Muscle layer of colon (tissue), 2 donors: ENCODE measurements around the gene COPS9.

Experiments used
- H3K27ac ChIP-seq: one replicate; pipeline ENCODE4 v1.7.0; 2013; ENCODE audit warnings: low read depth, mild to moderate bottlenecking, low read length, moderate library complexity
- H3K27me3 ChIP-seq, 2 donors: one replicate each; pipeline ENCODE4 v1.7.0; 2013; ENCODE audit warnings: low read length in 2 of 2, mild to moderate bottlenecking in 2 of 2; ENCODE audit not compliant: insufficient read depth in 2 of 2, control insufficient read depth in 1 of 2
- H3K36me3 ChIP-seq: one replicate; pipeline ENCODE4 v1.7.0; 2013; ENCODE audit warnings: mild to moderate bottlenecking, low read length; ENCODE audit not compliant: insufficient read depth
- H3K4me1 ChIP-seq: one replicate; pipeline ENCODE4 v1.7.0; 2013; ENCODE audit warnings: mild to moderate bottlenecking, low read length; ENCODE audit not compliant: insufficient read depth
- H3K4me3 ChIP-seq, 2 donors: one replicate each; pipeline ENCODE4 v1.7.0; 2013; ENCODE audit warnings: low read length in 2 of 2, low read depth in 1 of 2, mild to moderate bottlenecking in 1 of 2, moderate library complexity in 1 of 2
- H3K9ac ChIP-seq: one replicate; pipeline ENCODE4 v1.7.0; 2013; ENCODE audit warnings: low read length
- H3K9me3 ChIP-seq: one replicate; pipeline ENCODE4 v1.7.0; 2013; ENCODE audit warnings: mild to moderate bottlenecking, low read length
- donor health status: abdominal sarcoma.
- donor health status: Adenocarcinoma of cecum.

Gene COPS9

DNA sequence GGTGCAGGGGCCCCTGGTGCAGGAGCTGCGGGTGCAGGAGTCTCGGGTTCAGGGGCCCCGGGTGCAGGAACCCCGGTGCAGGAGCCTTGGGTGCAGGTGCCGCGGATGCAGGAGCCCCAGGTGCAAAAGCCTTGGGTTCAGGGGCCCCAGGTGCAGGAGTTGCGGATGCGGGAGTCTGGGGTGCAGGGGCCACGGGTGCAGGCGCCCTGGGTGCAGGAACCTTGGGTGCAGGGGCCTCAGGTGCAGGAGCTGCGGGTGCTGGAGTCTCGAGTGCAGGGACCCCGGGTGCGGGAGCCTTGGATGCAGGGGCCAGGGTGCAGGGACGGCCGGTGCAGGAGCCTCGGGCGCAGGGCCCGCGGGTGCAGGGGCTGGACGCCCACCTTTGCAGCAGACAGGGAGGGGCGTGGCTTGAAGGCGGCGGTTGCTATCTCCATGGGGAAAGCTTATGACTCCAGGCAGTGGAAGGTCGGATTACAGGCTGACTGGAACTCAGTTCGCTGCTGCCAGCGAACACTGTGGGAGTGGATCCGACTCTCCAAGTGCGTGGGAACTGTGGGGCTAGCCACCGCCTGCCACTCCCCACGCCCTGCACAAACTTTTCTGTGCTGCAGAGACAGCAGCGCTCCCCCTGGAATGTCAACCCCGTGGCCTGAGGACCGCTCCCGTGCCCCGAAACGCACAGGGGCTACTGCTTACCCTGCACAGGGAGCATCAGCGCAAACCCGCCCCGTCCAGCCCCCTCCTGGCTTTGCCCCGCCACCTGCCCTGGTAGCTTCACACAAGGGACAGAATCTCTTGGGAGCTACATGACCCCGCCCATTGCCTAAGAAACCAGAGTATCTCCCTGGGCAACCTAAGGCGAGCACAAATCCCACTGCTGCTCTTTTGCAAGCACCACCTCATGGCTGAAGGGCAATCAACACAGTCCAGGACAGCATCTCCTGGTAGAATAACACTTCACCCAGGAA, 40.3 kb downstream of the COPS9 start:
- H3K4me3 ChIP-seq: no peak overlapping the region
- H3K9me3 ChIP-seq: no peaks in the 10 kb centered on the region
- no peak overlapping the region for H3K27ac ChIP-seq
- H3K4me1 ChIP-seq: no peaks in the 10 kb centered on the region
- no peak overlapping the region for H3K9ac ChIP-seq
- peaks cover 8 to 24% of the 10 kb centered on the region in 2 donors for H3K27me3 ChIP-seq
- H3K36me3 ChIP-seq: no peaks in the 10 kb centered on the region

DNA sequence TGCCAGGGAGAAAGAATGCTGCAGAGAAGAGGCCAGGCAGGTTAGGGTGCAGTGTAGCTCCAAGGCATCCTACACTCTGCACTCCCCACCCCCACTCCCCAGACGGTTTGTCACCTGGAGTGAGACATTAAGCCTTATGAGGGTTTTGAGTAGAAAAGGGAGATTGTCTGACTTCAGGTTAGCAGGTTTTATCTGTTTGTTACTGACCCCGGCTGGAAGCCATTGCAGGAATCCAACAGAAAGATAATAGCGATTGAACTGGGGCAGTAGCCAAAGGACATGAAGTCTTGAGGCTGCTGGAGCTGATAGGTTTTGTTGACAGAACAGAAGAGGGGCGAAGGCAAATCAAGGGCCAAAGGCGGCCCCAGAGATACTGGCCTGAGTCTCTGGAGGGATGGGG, 46.8 kb downstream of the COPS9 start:
- no peak overlapping the region for H3K9ac ChIP-seq

DNA sequence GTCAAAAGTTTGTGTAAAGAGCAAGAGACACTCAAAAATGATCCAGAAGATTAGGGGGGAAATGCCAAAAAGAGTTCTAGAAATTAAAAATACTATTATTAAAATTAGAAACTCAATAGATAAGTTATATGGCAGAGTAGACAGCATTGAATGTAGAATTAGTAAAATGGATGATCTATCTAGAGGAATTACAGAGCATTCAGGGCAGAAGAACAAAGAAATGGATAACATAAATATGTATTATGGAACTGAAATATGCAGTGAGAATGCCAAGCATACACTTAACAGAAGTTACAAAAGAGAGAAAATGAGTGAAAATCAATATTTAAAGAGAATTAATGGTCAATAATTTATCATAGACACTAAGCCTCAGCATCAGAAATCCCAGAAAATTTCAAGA, 49.5 kb downstream of the COPS9 start:
- no peak overlapping the region for H3K9ac ChIP-seq
- no peaks in the 10 kb centered on the region for H3K27me3 ChIP-seq
- H3K4me3 ChIP-seq: no peak overlapping the region
- H3K4me1 ChIP-seq: no peaks in the 10 kb centered on the region
- H3K9me3 ChIP-seq: no peaks in the 10 kb centered on the region
- H3K36me3 ChIP-seq: no peaks in the 10 kb centered on the region
- H3K27ac ChIP-seq: no peak overlapping the region

More for the DNA sequence above, 46.8 kb downstream of the COPS9 start:
- H3K9me3 ChIP-seq: no peaks in the 10 kb centered on the region
- no peaks in the 10 kb centered on the region for H3K4me1 ChIP-seq
- H3K36me3 ChIP-seq: no peaks in the 10 kb centered on the region
- peaks cover 0 to under 1% of the 10 kb centered on the region in 2 donors for H3K27me3 ChIP-seq
- no peak overlapping the region for H3K27ac ChIP-seq
- H3K4me3 ChIP-seq: no peak overlapping the region
